SK-N-SH (cell line): ENCODE measurements around the gene UBE2R2. TPM values are rescaled to one million over a fixed set of nuclear protein-coding genes. Genes with fewer than 3 reads are reported as not detected.

Experiments used
- CTCF ChIA-PET: fragments of 300-600, 350-600 bp; formaldehyde crosslinking; extraction: SDS; loops from one replicate; lab custom pipeline; 2021; lab: Yijun Ruan, JAX
- POLR2A ChIA-PET: fragments of 350-600 bp; sonication (Branson Sonifier 250); formaldehyde crosslinking; extraction: SDS; loops from one replicate; lab custom pipeline; 2020; ENCODE audit warnings: antibody characterized with exemption, inconsistent platforms; lab: Yijun Ruan, JAX
- DNase-seq: peaks from one replicate; pipeline ENCODE4 v3.0.0; 2012
- H2AFZ ChIP-seq: fragments of 200-600 bp; sonication (generic); 2 replicates; pipeline ENCODE4 v1.8.1; 2016; ENCODE audit warnings: antibody characterized with exemption, mild to moderate bottlenecking, low read depth
- H3F3A ChIP-seq: fragments of 200-600 bp; sonication (generic); replicated peaks from 2 replicates; pipeline ENCODE3; 2016; ENCODE audit warnings: antibody characterized with exemption, mild to moderate bottlenecking; ENCODE audit not compliant: insufficient read depth
- H3K27ac ChIP-seq, 2 experiments: fragments of 200-500 bp in 1 of 2; fragments of 200-600 bp in 1 of 2; sonication (Bioruptor generic) in 1 of 2; sonication (generic), shearing (Covaris generic) in 1 of 2; 2 replicates each; pipeline versions ENCODE4 v1.5.1 to v1.6.1; 2014 to 2016; ENCODE audit warnings: low read depth in 2 of 2, inconsistent platforms in 1 of 2, low read length in 1 of 2, mild to moderate bottlenecking in 1 of 2, mixed read lengths in 1 of 2
- H3K27me3 ChIP-seq: fragments of 200-600 bp; sonication (generic), shearing (Covaris generic); 2 replicates; pipeline ENCODE4 v1.6.1; 2016; ENCODE audit warnings: mixed run types; ENCODE audit not compliant: insufficient read depth
- H3K36me3 ChIP-seq, 2 experiments: fragments of 200-500 bp in 1 of 2; fragments of 200-600 bp in 1 of 2; sonication (Bioruptor generic) in 1 of 2; sonication (generic) in 1 of 2; replicated peaks in 1 of 2; 2 replicates each; pipeline versions ENCODE3 to v1.5.1; 2014 to 2016; ENCODE audit warnings: low read length in 1 of 2, mild to moderate bottlenecking in 1 of 2; ENCODE audit not compliant: insufficient read depth in 2 of 2, control insufficient read depth in 1 of 2
- H3K4me1 ChIP-seq, 2 experiments: fragments of 200-500 bp in 1 of 2; fragments of 200-600 bp in 1 of 2; sonication (Bioruptor generic) in 1 of 2; sonication (generic), shearing (Covaris generic) in 1 of 2; 2 replicates each; pipeline versions ENCODE4 v1.5.1 to v1.6.1; 2014 to 2016; ENCODE audit warnings: low read depth in 1 of 2, low read length in 1 of 2, mixed run types in 1 of 2; ENCODE audit not compliant: insufficient read depth in 2 of 2, control insufficient read depth in 1 of 2
- H3K4me2 ChIP-seq: fragments of 200-600 bp; sonication (generic), shearing (Covaris generic); 2 replicates; pipeline ENCODE4 v1.6.1; 2017; ENCODE audit warnings: mixed run types
- H3K4me3 ChIP-seq, 2 experiments: fragments of 200-500 bp in 1 of 2; fragments of 200-600 bp in 1 of 2; sonication (Bioruptor generic) in 1 of 2; sonication (generic), shearing (Covaris generic) in 1 of 2; 2 replicates each; pipeline versions ENCODE4 v1.5.1 to v1.8.1; 2014 to 2016; ENCODE audit warnings: low read depth in 2 of 2, inconsistent platforms in 1 of 2, low read length in 1 of 2, mild to moderate bottlenecking in 1 of 2, mixed read lengths in 1 of 2, moderate library complexity in 1 of 2
- H3K79me2 ChIP-seq: fragments of 200-600 bp; sonication (generic); 2 replicates; pipeline ENCODE4 v1.8.1; 2017; ENCODE audit warnings: mild to moderate bottlenecking; ENCODE audit not compliant: insufficient read depth
- H3K9ac ChIP-seq: fragments of 200-600 bp; sonication (generic); 2 replicates; pipeline ENCODE4 v1.6.1; 2017; ENCODE audit warnings: mixed run types
- H3K9me2 ChIP-seq: fragments of 200-600 bp; sonication (generic); 2 replicates; pipeline ENCODE4 v1.6.1; 2017; ENCODE audit warnings: mixed run types
- H3K9me3 ChIP-seq: fragments of 200-600 bp; sonication (generic); 2 replicates; pipeline ENCODE4 v1.6.1; 2017; ENCODE audit warnings: mixed run types, mild to moderate bottlenecking, moderate library complexity
- H4K20me1 ChIP-seq: fragments of 200-600 bp; sonication (generic); 2 replicates; pipeline ENCODE4 v1.6.1; 2017; ENCODE audit warnings: mild to moderate bottlenecking, mixed run types; ENCODE audit not compliant: insufficient read depth
- FOXM1 ChIP-seq: IDR thresholded peaks from 2 replicates; pipeline ENCODE4 v1.4.0; 2012; ENCODE audit warnings: low read depth, mild to moderate bottlenecking
- GATA2 ChIP-seq: sonication (generic); formaldehyde crosslinking; IDR thresholded peaks from 2 replicates; pipeline ENCODE4 v1.5.0; 2020; ENCODE audit warnings: mild to moderate bottlenecking, missing genetic modification reagents
- JUND ChIP-seq: IDR thresholded peaks from 2 replicates; pipeline ENCODE4 v1.4.0; 2012
- NFIC ChIP-seq: IDR thresholded peaks from 2 replicates; pipeline ENCODE4 v1.4.0; 2012; ENCODE audit warnings: borderline replicate concordance
- NRF1 ChIP-seq: IDR thresholded peaks from 2 replicates; pipeline ENCODE4 v1.6.1; 2012; ENCODE audit warnings: low read depth, mild to moderate bottlenecking, low read length
- RAD21 ChIP-seq: IDR thresholded peaks from 2 replicates; pipeline ENCODE4 v1.6.1; 2012; ENCODE audit warnings: mild to moderate bottlenecking, low read length
- YY1 ChIP-seq: IDR thresholded peaks from 2 replicates; pipeline ENCODE4 v1.4.0; 2012; ENCODE audit warnings: low read depth, mild to moderate bottlenecking
- WGBS: methylation state at CpG from one replicate; pipeline ENCODE4 v1.1.6; 2017; ENCODE audit warnings: low lambda C conversion rate; 5-methylcytosine and 5-hydroxymethylcytosine counted together
- polyA plus RNA-seq, 3 experiments: library from polyadenylated mRNA; depleted of rRNA; stranded (reverse); fragments of >200 nt; gene quantifications; 2 replicates each; pipeline ENCODE4 v1.2.3, GENCODE V29; 2012
- TF ChIP-seq, protein P1 (sequence below): IDR thresholded peaks from 2 replicates; pipeline ENCODE4 v1.6.1; 2012; ENCODE audit warnings: mild to moderate bottlenecking, low read depth, low read length, moderate library complexity
- TF ChIP-seq, protein P2 (sequence below): fragments of 150-350 bp; IDR thresholded peaks from 2 replicates; pipeline ENCODE4 v1.6.1; 2017; ENCODE audit warnings: antibody characterized with exemption, low read length, low read depth, borderline replicate concordance
- TF ChIP-seq, protein P3 (sequence below): IDR thresholded peaks from 2 replicates; pipeline ENCODE4 v1.4.0; 2012; ENCODE audit warnings: low read depth
- TF ChIP-seq, protein P4 (sequence below): fragments of 200-600 bp; sonication (generic); IDR thresholded peaks from 2 replicates; pipeline ENCODE4 v1.6.1; 2017; ENCODE audit warnings: antibody characterized with exemption, mild to moderate bottlenecking, moderate library complexity
- TF ChIP-seq, protein P5 (sequence below): IDR thresholded peaks from 2 replicates; pipeline ENCODE4 v1.4.0; 2012; ENCODE audit warnings: low read depth, borderline replicate concordance

The UBE2R2 gene
- polyA plus RNA-seq, 1 of the 3 experiments (the other 2 are of a cell fraction): 19.7 TPM

DNA sequence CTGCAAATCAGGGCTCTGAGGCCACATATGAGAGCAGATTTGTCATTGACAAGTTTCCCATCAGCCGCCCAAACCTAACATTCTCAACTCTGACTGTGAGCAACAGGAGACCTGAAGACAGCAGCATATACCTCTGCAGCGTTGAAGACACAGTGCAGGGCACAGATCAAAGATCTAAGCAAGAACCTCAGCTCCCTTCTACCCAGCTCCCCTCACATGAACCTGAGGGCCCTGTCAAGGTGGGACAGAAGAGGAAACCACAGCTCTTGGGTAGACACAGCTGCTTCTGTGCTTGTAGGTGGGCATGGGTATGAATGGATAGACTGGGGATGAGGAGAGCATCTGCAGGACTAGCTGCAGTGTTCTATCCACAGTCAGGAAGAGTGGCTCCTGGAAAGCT is 30.3 kb upstream of the UBE2R2 start:
- Histone ChIP-seq H2AFZ (no peak overlapping the region), H3K4me2 (no peak overlapping the region), H3K4me3 (no peak overlapping the region), H4K20me1 (no peaks in the 10 kb centered on the region), H3K4me1 (peaks cover 0 to 3% of the 10 kb centered on the region in 2 experiments; a peak in 3 of 4 replicates), H3K9me2 (no peaks in the 10 kb centered on the region), H3K27ac (no peak overlapping the region), H3K9me3 (no peaks in the 10 kb centered on the region), H3K36me3 (no peaks in the 10 kb centered on the region), H3K79me2 (no peaks in the 10 kb centered on the region), H3K27me3 (no peaks in the 10 kb centered on the region), H3K9ac (no peak overlapping the region), H3F3A (no peaks in the 10 kb centered on the region)
- no CpG with 5 or more reads among the region's 2 CpGs for WGBS
- no peak for DNase-seq
- ChIA-PET CTCF (interaction anchor here (1.1 to 1.7 kb wide), 3 partner anchors 8 to 64 kb away, joined by 3 to 7 read pairs (median 6); no protein-coding TSS in a partner anchor), POLR2A (no interaction called here)
- TF ChIP-seq, protein P1, sequence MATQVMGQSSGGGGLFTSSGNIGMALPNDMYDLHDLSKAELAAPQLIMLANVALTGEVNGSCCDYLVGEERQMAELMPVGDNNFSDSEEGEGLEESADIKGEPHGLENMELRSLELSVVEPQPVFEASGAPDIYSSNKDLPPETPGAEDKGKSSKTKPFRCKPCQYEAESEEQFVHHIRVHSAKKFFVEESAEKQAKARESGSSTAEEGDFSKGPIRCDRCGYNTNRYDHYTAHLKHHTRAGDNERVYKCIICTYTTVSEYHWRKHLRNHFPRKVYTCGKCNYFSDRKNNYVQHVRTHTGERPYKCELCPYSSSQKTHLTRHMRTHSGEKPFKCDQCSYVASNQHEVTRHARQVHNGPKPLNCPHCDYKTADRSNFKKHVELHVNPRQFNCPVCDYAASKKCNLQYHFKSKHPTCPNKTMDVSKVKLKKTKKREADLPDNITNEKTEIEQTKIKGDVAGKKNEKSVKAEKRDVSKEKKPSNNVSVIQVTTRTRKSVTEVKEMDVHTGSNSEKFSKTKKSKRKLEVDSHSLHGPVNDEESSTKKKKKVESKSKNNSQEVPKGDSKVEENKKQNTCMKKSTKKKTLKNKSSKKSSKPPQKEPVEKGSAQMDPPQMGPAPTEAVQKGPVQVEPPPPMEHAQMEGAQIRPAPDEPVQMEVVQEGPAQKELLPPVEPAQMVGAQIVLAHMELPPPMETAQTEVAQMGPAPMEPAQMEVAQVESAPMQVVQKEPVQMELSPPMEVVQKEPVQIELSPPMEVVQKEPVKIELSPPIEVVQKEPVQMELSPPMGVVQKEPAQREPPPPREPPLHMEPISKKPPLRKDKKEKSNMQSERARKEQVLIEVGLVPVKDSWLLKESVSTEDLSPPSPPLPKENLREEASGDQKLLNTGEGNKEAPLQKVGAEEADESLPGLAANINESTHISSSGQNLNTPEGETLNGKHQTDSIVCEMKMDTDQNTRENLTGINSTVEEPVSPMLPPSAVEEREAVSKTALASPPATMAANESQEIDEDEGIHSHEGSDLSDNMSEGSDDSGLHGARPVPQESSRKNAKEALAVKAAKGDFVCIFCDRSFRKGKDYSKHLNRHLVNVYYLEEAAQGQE: no peak
- TF ChIP-seq NRF1: no peak
- no peak for TF ChIP-seq JUND
- TF ChIP-seq, protein P2, sequence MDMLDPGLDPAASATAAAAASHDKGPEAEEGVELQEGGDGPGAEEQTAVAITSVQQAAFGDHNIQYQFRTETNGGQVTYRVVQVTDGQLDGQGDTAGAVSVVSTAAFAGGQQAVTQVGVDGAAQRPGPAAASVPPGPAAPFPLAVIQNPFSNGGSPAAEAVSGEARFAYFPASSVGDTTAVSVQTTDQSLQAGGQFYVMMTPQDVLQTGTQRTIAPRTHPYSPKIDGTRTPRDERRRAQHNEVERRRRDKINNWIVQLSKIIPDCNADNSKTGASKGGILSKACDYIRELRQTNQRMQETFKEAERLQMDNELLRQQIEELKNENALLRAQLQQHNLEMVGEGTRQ: no peak
- TF ChIP-seq NFIC: no peak
- TF ChIP-seq FOXM1: no peak
- TF ChIP-seq YY1: no peak
- TF ChIP-seq GATA2: no peak
- TF ChIP-seq, protein P3, sequence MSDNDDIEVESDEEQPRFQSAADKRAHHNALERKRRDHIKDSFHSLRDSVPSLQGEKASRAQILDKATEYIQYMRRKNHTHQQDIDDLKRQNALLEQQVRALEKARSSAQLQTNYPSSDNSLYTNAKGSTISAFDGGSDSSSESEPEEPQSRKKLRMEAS: no peak
- TF ChIP-seq, protein P4, sequence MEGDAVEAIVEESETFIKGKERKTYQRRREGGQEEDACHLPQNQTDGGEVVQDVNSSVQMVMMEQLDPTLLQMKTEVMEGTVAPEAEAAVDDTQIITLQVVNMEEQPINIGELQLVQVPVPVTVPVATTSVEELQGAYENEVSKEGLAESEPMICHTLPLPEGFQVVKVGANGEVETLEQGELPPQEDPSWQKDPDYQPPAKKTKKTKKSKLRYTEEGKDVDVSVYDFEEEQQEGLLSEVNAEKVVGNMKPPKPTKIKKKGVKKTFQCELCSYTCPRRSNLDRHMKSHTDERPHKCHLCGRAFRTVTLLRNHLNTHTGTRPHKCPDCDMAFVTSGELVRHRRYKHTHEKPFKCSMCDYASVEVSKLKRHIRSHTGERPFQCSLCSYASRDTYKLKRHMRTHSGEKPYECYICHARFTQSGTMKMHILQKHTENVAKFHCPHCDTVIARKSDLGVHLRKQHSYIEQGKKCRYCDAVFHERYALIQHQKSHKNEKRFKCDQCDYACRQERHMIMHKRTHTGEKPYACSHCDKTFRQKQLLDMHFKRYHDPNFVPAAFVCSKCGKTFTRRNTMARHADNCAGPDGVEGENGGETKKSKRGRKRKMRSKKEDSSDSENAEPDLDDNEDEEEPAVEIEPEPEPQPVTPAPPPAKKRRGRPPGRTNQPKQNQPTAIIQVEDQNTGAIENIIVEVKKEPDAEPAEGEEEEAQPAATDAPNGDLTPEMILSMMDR: no peak
- TF ChIP-seq, protein P5, sequence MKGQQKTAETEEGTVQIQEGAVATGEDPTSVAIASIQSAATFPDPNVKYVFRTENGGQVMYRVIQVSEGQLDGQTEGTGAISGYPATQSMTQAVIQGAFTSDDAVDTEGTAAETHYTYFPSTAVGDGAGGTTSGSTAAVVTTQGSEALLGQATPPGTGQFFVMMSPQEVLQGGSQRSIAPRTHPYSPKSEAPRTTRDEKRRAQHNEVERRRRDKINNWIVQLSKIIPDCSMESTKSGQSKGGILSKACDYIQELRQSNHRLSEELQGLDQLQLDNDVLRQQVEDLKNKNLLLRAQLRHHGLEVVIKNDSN: no peak
- no peak for TF ChIP-seq RAD21
